Measurements from ENCODE around the gene PDE4B. TPM values are rescaled to one million over a fixed set of nuclear protein-coding genes. Genes with fewer than 3 reads are reported as not detected.

PDE4B gene
- total RNA-seq, 1 donor from 2014 or later: 29.0 TPM

GRCh38 chr1:66245691-66246090 is 453.0 kb downstream of the PDE4B start:
- intact Hi-C loops (cut with DNase I): loop anchor here (5.0 kb wide), 1 partner anchor 202 kb away; no protein-coding TSS in a partner anchor
- no peaks in the 10 kb centered on the region for H3K9me3 ChIP-seq
- peaks cover 10% of the 10 kb centered on the region for H3K4me1 ChIP-seq
- H3K4me3 ChIP-seq: no peak overlapping the region
- H3K27me3 ChIP-seq: no peaks in the 10 kb centered on the region
- TF ChIP-seq CTCF (IDR thresholded peaks at IDR 0.05): no peak
- TF ChIP-seq POLR2A (IDR thresholded peaks at IDR 0.05): no peak
- TF ChIP-seq POLR2AphosphoS5 (IDR thresholded peaks at IDR 0.05; ENCODE audit: insufficient read depth in 1 of 2, low read depth in 1 of 2): no peak
- no peak overlapping the region for H3K27ac ChIP-seq
- H3K36me3 ChIP-seq: no peaks in the 10 kb centered on the region
- no peak for DNase-seq (ENCODE audit: extremely low spot score in 2 of 2)

- intact Hi-C loops (cut with DNase I): loop anchor here (5.0 kb wide), 1 partner anchor 201 kb away; no protein-coding TSS in a partner anchor
- Histone ChIP-seq H3K27ac (peak overlapping the region; percentile 66), H3K4me3 (no peak overlapping the region), H3K4me1 (peaks cover 10% of the 10 kb centered on the region), H3K27me3 (no peaks in the 10 kb centered on the region), H3K9me3 (no peaks in the 10 kb centered on the region), H3K36me3 (no peaks in the 10 kb centered on the region)
- TF ChIP-seq POLR2A (IDR thresholded peaks at IDR 0.05) (no peak), CTCF (IDR thresholded peaks at IDR 0.05) (no peak), POLR2AphosphoS5 (IDR thresholded peaks at IDR 0.05; ENCODE audit: insufficient read depth in 1 of 2, low read depth in 1 of 2) (no peak)
- no peak for DNase-seq (ENCODE audit: extremely low spot score in 2 of 2)
These were observed 453.9 kb downstream of the PDE4B start for GRCh38 chr1:66246351-66247269.

GRCh38 chr1:66247415-66248208 is 454.9 kb downstream of the PDE4B start:
- H3K4me1 ChIP-seq: peaks cover 10% of the 10 kb centered on the region
- TF ChIP-seq POLR2AphosphoS5 (IDR thresholded peaks at IDR 0.05; ENCODE audit: insufficient read depth in 1 of 2, low read depth in 1 of 2): no peak
- TF ChIP-seq CTCF (IDR thresholded peaks at IDR 0.05): no peak
- no peak for TF ChIP-seq POLR2A (IDR thresholded peaks at IDR 0.05)
- no peak for DNase-seq (ENCODE audit: extremely low spot score in 2 of 2)
- no peak overlapping the region for H3K4me3 ChIP-seq
- H3K36me3 ChIP-seq: no peaks in the 10 kb centered on the region
- peak overlapping the region; percentile 66 for H3K27ac ChIP-seq
- H3K9me3 ChIP-seq: no peaks in the 10 kb centered on the region
- intact Hi-C loops (cut with DNase I): loop anchor here (5.0 kb wide), 1 partner anchor 200 kb away; no protein-coding TSS in a partner anchor
- no peaks in the 10 kb centered on the region for H3K27me3 ChIP-seq

GRCh38 chr1:66248257-66248656 is 455.6 kb downstream of the PDE4B start:
- Histone ChIP-seq H3K4me1 (peaks cover 10% of the 10 kb centered on the region), H3K27ac (peak overlapping the region; percentile 66), H3K27me3 (no peaks in the 10 kb centered on the region), H3K36me3 (no peaks in the 10 kb centered on the region), H3K9me3 (no peaks in the 10 kb centered on the region), H3K4me3 (no peak overlapping the region)
- intact Hi-C loops (cut with DNase I): loop anchor here (5.0 kb wide), 1 partner anchor 199 kb away; no protein-coding TSS in a partner anchor
- no peak for DNase-seq (ENCODE audit: extremely low spot score in 2 of 2)
- no peak for TF ChIP-seq CTCF (IDR thresholded peaks at IDR 0.05)
- no peak for TF ChIP-seq POLR2A (IDR thresholded peaks at IDR 0.05)
- TF ChIP-seq POLR2AphosphoS5 (IDR thresholded peaks at IDR 0.05; ENCODE audit: insufficient read depth in 1 of 2, low read depth in 1 of 2): no peak

All from vagina (tissue), 2 donors.